Fibroblast of lung (primary cell): ENCODE results near the gene SH3D21. TPM values are rescaled to one million over a fixed set of nuclear protein-coding genes. Genes with fewer than 3 reads are reported as not detected.

Source experiments
- DNase-seq, 2 donors: peaks; one replicate each; pipeline versions ENCODE4 v3.0.0 to v3.0.0-alpha.2; 2010; ENCODE audit warnings: low read depth in 2 of 2
- H2AFZ ChIP-seq: 2 replicates; pipeline ENCODE4 v1.5.1; 2012; ENCODE audit warnings: low read length, control low read depth, inconsistent platforms
- H3K27ac ChIP-seq: 2 replicates; pipeline ENCODE4 v1.5.1; 2011; ENCODE audit warnings: low read length, control low read depth; ENCODE audit not compliant: insufficient read depth
- H3K27me3 ChIP-seq: 2 replicates; pipeline ENCODE4 v1.5.1; 2011; ENCODE audit warnings: mild to moderate bottlenecking, low read length; ENCODE audit not compliant: control insufficient read depth, insufficient read depth
- H3K36me3 ChIP-seq: 2 replicates; pipeline ENCODE4 v1.5.1; 2011; ENCODE audit warnings: low read length; ENCODE audit not compliant: control insufficient read depth, insufficient read depth
- H3K4me1 ChIP-seq: 2 replicates; pipeline ENCODE4 v1.5.1; 2011; ENCODE audit warnings: low read length; ENCODE audit not compliant: control insufficient read depth, insufficient read depth; ENCODE audit errors: extremely low read depth
- H3K4me2 ChIP-seq: 2 replicates; pipeline ENCODE4 v1.5.1; 2011; ENCODE audit warnings: low read length, control low read depth; ENCODE audit not compliant: insufficient read depth; ENCODE audit errors: extremely low read depth
- H3K4me3 ChIP-seq, 4 experiments: fragments of 200-600 bp in 1 of 4; sonication (generic) in 1 of 4; replicated peaks in 1 of 4; 2 replicates each; pipeline ENCODE4 v1.5.1; 2011 to 2016; ENCODE audit warnings: low read length in 4 of 4, low read depth in 3 of 4, mild to moderate bottlenecking in 3 of 4, control low read depth in 2 of 4, inconsistent platforms in 1 of 4, mixed read lengths in 1 of 4; ENCODE audit not compliant: insufficient read depth in 1 of 4; ENCODE audit errors: control extremely low read depth in 1 of 4
- H3K79me2 ChIP-seq: 2 replicates; pipeline ENCODE4 v1.5.1; 2012; ENCODE audit warnings: mild to moderate bottlenecking, low read length, inconsistent platforms; ENCODE audit not compliant: control insufficient read depth, insufficient read depth
- H3K9ac ChIP-seq: 2 replicates; pipeline ENCODE4 v1.5.1; 2011; ENCODE audit warnings: mild to moderate bottlenecking, low read length, control low read depth; ENCODE audit not compliant: insufficient read depth
- H3K9me3 ChIP-seq: 2 replicates; pipeline ENCODE4 v1.5.1; 2012; ENCODE audit warnings: low read depth, low read length; ENCODE audit not compliant: control insufficient read depth, insufficient read depth
- H4K20me1 ChIP-seq: 2 replicates; pipeline ENCODE4 v1.5.1; 2011; ENCODE audit warnings: low read length; ENCODE audit not compliant: control insufficient read depth, insufficient read depth; ENCODE audit errors: extremely low read depth
- CTCF ChIP-seq, 2 donors: IDR thresholded peaks in 1 of 2; conservative IDR thresholded peaks in 1 of 2; 1 replicate in 1 of 2; 2 replicates in 1 of 2; pipeline ENCODE4 v1.5.1; 2011 to 2012; ENCODE audit warnings: low read length in 2 of 2, control low read depth in 1 of 2, inconsistent platforms in 1 of 2, low read depth in 1 of 2, mild to moderate bottlenecking in 1 of 2
- EZH2 ChIP-seq: IDR thresholded peaks from 2 replicates; pipeline ENCODE4 v1.5.1; 2012; ENCODE audit warnings: low read length, control low read depth, mild to moderate bottlenecking; ENCODE audit errors: missing control alignments
- polyA plus RNA-seq, 2 donors: library from polyadenylated mRNA; depleted of rRNA in 1 of 2; stranded (reverse) in 1 of 2; unstranded in 1 of 2; fragments of >200 nt; gene quantifications; 2 replicates each; pipeline ENCODE4 v1.2.1, GENCODE V29; 2011 to 2012; ENCODE audit warnings: missing spikeins in 1 of 2
- total RNA-seq: library from RNA; depleted of rRNA; stranded (reverse); fragments of >200 nt; gene quantifications from 2 replicates; pipeline ENCODE4 v1.2.1, GENCODE V29; 2014

The SH3D21 gene
- total and polyA plus RNA-seq, 2 donors (not counting 1 experiment from before 2014, with no cell fraction given) = 1.9 to 3.3 TPM

- TF ChIP-seq CTCF (conservative IDR thresholded peaks at IDR 0.05 in 1 of 2, IDR thresholded peaks at IDR 0.05 in 1 of 2; ENCODE audit: low read depth in 1 of 2, low read length in 2 of 2) = peak; percentile 58
- no peak for TF ChIP-seq EZH2
- no peak overlapping the region for H2AFZ ChIP-seq
- no peaks in the 10 kb centered on the region for H4K20me1 ChIP-seq
- peaks cover 13% of the 10 kb centered on the region for H3K4me1 ChIP-seq
- no peaks in the 10 kb centered on the region for H3K27me3 ChIP-seq
- H3K36me3 ChIP-seq = peaks cover 36% of the 10 kb centered on the region
- H3K79me2 ChIP-seq = no peaks in the 10 kb centered on the region
- H3K9ac ChIP-seq = peak overlapping the region; percentile 40
- H3K27ac ChIP-seq = peak overlapping the region; percentile 74
- H3K4me3 ChIP-seq = no peak overlapping the region
- peak overlapping the region; percentile 19 for H3K4me2 ChIP-seq
- no peaks in the 10 kb centered on the region for H3K9me3 ChIP-seq
- peak; percentile 59 to 67 for DNase-seq
These were observed 36.4 kb downstream of the SH3D21 start for GRCh38 chr1:36342426-36343185.

DNA sequence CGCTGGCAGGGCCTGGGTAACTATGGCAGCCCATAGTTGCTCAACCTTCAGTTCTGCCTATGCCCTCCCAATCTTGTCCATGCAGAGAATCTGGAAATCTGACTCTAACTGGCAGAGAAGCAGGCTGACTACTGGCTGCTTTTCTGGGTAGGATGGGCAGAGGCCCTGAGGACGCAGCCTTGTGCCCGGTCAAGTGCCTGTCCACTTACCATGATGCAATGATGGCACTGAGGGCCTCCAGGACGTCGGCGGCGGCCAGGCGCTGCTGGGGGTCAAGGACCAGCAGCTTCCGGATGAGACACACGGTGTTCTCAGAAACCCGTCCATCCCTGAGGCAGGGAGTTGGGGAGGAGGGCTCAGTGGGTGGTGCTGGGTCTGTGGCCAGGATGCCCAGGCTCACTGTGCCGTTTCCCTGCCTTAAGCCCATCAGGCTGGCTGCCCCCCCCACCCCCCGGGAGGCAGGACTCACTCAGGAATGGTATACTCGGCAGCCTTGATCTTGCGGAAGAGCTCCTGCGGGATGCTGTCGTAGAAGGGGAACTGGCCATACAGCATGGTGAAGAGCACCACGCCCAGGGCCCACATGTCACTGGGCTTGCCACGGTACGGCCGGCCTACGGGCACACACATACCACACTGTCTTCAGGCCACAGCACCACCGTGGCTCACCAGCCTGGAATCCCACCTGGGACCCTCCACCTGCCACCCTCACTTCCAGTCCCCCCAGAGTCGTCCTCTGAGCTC is 37.7 kb downstream of the SH3D21 start:
- Histone ChIP-seq H4K20me1 (no peaks in the 10 kb centered on the region), H3K27me3 (no peaks in the 10 kb centered on the region), H3K27ac (peak overlapping the region; percentile 74), H3K9ac (no peak overlapping the region), H3K36me3 (peaks cover 45% of the 10 kb centered on the region), H3K9me3 (no peaks in the 10 kb centered on the region), H3K79me2 (no peaks in the 10 kb centered on the region), H3K4me2 (no peak overlapping the region), H2AFZ (no peak overlapping the region), H3K4me3 (no peak overlapping the region), H3K4me1 (peaks cover 13% of the 10 kb centered on the region)
- no peak for TF ChIP-seq CTCF (conservative IDR thresholded peaks at IDR 0.05 in 1 of 2, IDR thresholded peaks at IDR 0.05 in 1 of 2; ENCODE audit: low read depth in 1 of 2, low read length in 2 of 2)
- no peak for TF ChIP-seq EZH2
- no peak for DNase-seq

- Histone ChIP-seq H3K4me2 (no peak overlapping the region), H3K4me1 (peaks cover 17% of the 10 kb centered on the region), H3K9me3 (no peaks in the 10 kb centered on the region), H2AFZ (no peak overlapping the region), H4K20me1 (no peaks in the 10 kb centered on the region), H3K4me3 (no peak overlapping the region), H3K27me3 (no peaks in the 10 kb centered on the region), H3K36me3 (peaks cover 45% of the 10 kb centered on the region), H3K27ac (no peak overlapping the region), H3K9ac (no peak overlapping the region), H3K79me2 (no peaks in the 10 kb centered on the region)
- no peak for TF ChIP-seq CTCF (conservative IDR thresholded peaks at IDR 0.05 in 1 of 2, IDR thresholded peaks at IDR 0.05 in 1 of 2; ENCODE audit: low read depth in 1 of 2, low read length in 2 of 2)
- no peak for TF ChIP-seq EZH2
- no peak for DNase-seq
These were observed 38.2 kb downstream of the SH3D21 start for GRCh38 chr1:36344395-36344680.
